Hematopoietic multipotent progenitor cell treated with erythropoietin and hydrocortisone succinate and interleukin-3 and kit ligand, for 17 days (in vitro differentiated cells): ENCODE data around the gene IGSF3.

ENCODE experiments used
- DNase-seq: peaks from one replicate; pipeline ENCODE4 v3.0.0-alpha.2; 2015; ENCODE audit warnings: low spot score

The IGSF3 gene

DNA sequence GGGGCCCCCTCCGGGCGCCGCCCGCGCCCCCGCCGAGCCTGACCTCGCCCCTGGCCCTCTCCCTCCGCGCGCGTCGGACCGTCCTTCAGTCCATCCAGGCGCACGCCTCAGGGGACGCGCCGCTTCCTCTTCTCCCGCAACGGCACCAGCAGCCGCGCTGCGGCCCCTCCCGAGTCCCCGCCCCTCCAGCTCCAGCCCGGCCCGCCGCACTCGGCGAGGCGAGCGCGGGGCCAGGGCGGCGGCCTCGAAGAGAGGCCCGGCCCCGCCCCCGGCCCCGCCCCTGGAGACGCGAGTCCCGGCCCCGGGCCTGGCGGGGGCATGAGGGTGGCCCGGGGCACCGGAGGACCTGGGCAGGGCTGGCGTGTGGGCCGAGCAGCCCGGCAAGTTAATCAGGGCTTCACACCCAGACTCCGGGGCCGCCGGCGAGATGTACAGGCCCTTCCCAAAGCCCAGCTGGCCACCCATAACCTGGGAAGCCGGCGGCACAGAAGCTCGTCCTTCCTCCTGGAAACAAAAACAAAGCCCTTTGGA is at the start of gene IGSF3:
Gene IGSF3, minus strand, starts transcription at position 159 of the 531 bp plus-strand sequence. CDS start 1,407 bp downstream, outside the sequence.
- peak; percentile 60 for DNase-seq

GRCh38 chr1:116717318-116717717 is 49.8 kb upstream of the IGSF3 start:
- DNase-seq, result no peak

- no peak for DNase-seq
These were observed 48.9 kb upstream of the IGSF3 start for GRCh38 chr1:116716391-116716790.

- DNase-seq, result no peak
These were observed 45.9 kb upstream of the IGSF3 start for GRCh38 chr1:116713474-116713873.

GRCh38 chr1:116712510-116712909 is 45.0 kb upstream of the IGSF3 start:
- DNase-seq, result no peak

- no peak for DNase-seq
These were observed 43.8 kb upstream of the IGSF3 start for GRCh38 chr1:116711263-116711840.

- no peak for DNase-seq
These were observed 43.1 kb upstream of the IGSF3 start for GRCh38 chr1:116710420-116711262.

- DNase-seq, result no peak
These were observed 42.2 kb upstream of the IGSF3 start for GRCh38 chr1:116709666-116710167.

GRCh38 chr1:116708255-116708900 is 40.8 kb upstream of the IGSF3 start:
- DNase-seq, result no peak

GRCh38 chr1:116706841-116707240 is 39.3 kb upstream of the IGSF3 start:
- DNase-seq, result no peak

DNA sequence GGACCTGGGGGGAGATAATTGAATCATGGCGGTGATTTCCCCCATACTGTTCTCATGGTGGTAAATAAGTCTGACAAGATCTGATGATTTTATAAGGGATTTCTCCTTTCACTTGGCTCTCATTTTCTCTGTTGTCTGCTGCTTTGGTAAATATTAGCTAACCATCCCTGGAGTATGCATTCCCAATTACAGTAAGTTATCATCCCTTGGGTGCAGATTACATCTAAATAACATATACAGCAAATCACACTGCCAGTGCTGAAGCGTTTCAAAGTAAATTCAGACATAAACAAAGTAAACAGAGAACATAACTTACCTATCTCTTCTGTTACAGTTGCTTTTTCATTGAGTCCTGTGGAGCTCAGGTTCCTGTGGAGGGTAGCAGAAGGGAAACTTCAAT is 38.6 kb upstream of the IGSF3 start:
- DNase-seq, result no peak

GRCh38 chr1:116704278-116704677 is 36.7 kb upstream of the IGSF3 start:
- DNase-seq, result no peak

DNA sequence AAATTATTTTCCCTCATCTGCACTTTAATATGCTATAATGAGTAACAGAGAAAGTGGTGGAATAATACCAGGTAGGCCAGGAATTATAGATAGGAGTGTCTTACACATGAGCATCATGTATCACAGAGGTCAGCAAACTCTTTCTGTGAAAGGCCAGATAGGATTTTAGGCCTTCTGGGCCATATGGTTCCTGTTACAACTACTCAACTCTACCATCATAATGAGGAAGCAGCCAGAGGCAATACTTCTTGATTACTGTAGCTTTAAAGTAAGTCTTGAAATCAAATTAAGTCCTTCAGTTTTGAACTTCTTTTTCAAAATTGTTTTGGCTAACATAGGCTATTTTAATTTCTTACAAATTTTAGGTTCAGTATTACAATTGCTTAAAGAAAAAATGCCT is 32.1 kb upstream of the IGSF3 start:
- no peak for DNase-seq

- DNase-seq, result no peak
These were observed 30.7 kb upstream of the IGSF3 start for GRCh38 chr1:116698244-116698595.

GRCh38 chr1:116697548-116698243 is 30.2 kb upstream of the IGSF3 start:
- no peak for DNase-seq

- DNase-seq, result no peak
These were observed 27.0 kb upstream of the IGSF3 start for GRCh38 chr1:116694524-116694923.

DNA sequence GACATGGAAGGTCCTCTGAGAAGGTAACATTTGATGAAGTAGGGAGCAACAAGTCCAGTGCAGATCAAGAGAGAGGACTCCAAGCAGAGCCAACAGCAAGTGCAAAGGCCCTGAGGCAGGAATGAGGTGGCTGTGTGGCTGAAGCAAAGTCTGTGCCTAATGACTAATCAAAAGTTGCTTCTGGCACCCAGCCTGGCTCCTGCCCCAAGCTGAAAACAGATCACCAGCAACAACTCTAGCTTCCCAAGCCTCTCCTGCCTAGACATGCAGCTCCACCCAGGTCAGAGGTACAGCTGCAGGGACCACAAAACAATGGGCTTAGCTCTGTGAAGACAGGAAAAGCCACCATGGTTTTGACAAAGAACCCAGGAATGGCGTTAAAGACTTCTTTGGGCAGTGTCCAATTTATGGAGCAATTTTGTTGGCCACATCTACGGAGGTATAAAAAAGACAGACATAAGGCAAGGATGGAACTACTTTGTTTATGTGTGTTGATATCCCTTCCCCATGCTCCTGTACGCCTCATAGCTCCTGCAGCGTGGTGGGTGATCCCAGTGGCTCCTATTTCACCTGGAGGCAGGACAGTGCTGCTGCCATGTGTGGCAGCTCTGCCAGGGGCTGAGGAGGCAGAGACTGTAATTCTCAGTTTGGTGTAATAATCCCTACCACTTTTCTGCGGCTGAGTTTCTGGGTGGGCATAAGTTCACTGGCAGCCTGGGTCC is 26.4 kb upstream of the IGSF3 start:
- DNase-seq, result peak; percentile 64

DNA sequence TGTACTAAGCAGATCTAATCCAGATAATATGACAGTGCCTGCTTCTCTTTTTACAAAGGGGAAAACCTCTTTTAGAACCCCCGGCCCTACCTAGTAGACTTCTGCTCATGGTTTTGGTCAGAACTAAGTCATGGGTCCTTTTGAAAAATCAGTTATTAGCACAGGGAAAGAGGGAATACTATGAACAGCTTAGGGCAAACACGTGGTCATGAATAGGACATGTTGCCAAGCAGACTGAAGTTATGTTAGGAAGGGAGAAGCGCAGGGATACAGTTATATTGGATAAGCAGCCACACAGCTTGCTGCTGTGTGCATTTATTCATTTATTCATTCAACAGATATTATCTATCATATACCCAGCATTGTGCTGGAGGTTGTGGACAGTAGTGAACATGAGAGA is 25.3 kb upstream of the IGSF3 start:
- no peak for DNase-seq

DNA sequence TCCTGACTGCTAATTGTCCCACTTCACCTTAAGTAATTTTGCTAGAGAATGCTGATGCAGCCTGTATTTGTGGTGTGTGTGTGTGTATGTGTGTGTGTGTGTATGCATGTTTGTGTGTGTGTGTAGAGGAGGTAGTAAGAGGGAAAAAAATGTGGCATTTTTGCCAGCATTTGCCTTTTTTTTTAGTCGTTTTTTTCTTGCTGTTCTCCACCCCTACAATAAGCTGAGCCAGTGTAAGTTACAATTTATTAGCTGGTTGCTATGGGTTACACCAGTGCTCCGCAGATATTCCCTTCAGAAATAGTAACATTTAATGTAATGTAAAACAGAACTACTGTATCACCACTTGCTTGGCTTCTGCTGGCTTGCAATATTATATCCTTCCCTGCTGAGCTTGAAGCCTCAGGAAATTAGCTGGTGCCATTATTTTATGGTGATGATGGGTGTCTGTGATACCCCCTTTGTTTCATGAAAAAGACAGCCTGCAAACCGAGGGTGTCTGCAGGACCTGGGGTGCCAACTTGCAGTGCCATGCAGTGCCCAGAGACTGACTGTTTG is 23.4 kb upstream of the IGSF3 start:
- DNase-seq, result no peak

GRCh38 chr1:116690396-116690848 is 22.9 kb upstream of the IGSF3 start:
- DNase-seq, result no peak

DNA sequence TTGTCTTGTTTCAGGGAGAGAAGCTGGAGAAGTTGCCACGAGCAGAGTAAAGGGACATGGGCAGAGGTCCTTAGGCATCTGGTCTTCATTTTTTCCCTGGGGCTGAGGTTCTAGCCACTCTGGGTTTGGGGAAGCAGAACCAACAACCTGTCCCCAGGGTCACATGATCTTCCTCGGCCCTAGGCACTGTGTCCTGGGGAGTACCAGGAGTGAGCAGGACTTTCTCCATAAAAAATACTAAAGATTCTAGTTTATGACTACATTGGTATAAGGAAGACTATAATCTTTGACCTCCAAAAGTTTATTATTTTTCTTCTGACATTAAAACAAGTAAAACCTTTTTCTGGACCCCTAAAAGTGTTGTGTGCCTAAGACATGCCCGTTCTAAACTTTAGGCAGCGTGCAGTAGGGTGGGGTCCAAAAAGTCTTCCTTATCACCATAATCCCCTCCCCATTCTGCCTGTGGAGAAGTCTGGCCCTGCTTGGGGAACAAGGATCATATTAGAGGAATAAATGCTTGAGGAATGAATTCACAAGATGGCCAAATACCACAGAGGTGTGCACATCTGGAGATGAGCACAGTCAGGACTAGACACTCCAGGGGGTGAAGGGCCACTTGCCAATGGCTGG is 19.3 kb upstream of the IGSF3 start:
- peak; percentile 41 for DNase-seq
